GM12878 (cell line): ENCODE results near the gene C3. TPM values are rescaled to one million over a fixed set of nuclear protein-coding genes. Genes with fewer than 3 reads are reported as not detected.

ENCODE experiments used
- ATAC-seq: fragments of 200-7000 bp; cut with Tn5 transposase; 3 replicates; pipeline ENCODE4 v1.9.1; 2020; ENCODE audit warnings: mild to moderate bottlenecking, moderate library complexity
- BruUV-seq: library from RNA; stranded (reverse); fragments of 400-500 nt; replicated peaks from 2 replicates; lab custom pipeline; 2021; lab: Mats Ljungman, UMichigan
- CTCF ChIA-PET: fragments of 300-600 bp; sonication (Branson Sonifier 250); formaldehyde crosslinking; extraction: SDS; loops from one replicate; lab custom pipeline; 2021; ENCODE audit warnings: inconsistent platforms; lab: Yijun Ruan, JAX
- POLR2A ChIA-PET: fragments of 350-600 bp; formaldehyde crosslinking; extraction: SDS; loops from one replicate; lab custom pipeline; 2021; ENCODE audit warnings: inconsistent platforms; lab: Charles Lee
- RAD21 ChIA-PET: fragments of 300-600 bp; sonication (Branson Sonifier 250); formaldehyde crosslinking; loops from one replicate; lab custom pipeline; 2023; ENCODE audit warnings: antibody characterized with exemption; ENCODE audit not compliant: unreplicated experiment; lab: Charles Lee
- SMC1A ChIA-PET: fragments of 300-600 bp; sonication (Branson Sonifier 250); formaldehyde crosslinking; loops from one replicate; lab custom pipeline; 2023; ENCODE audit not compliant: unreplicated experiment, uncharacterized antibody; lab: Charles Lee
- DNase-seq: peaks from one replicate; pipeline ENCODE4 v3.0.0-alpha.2; 2011; ENCODE audit warnings: low read depth, low spot score
- FAIRE-seq: peaks from 3 replicates; lab custom pipeline; 2011; peaks lifted over from hg19 to GRCh38; lab: Jason Lieb, UNC
- H2AFZ ChIP-seq: 2 replicates; pipeline ENCODE4 v1.6.0; 2011; ENCODE audit warnings: low read depth, low read length, control low read depth; ENCODE audit not compliant: control insufficient read depth
- H3K27ac ChIP-seq: 2 replicates; pipeline ENCODE4 v1.5.1; 2011; ENCODE audit warnings: control low read depth; ENCODE audit not compliant: control insufficient read depth, insufficient read depth
- H3K27me3 ChIP-seq, 2 experiments: replicated peaks in 1 of 2; 2 replicates each; pipeline versions ENCODE4 v1.6.0 to v1.6.1; 2011; ENCODE audit warnings: low read length in 1 of 2; ENCODE audit not compliant: control insufficient read depth in 2 of 2, insufficient read depth in 2 of 2
- H3K36me3 ChIP-seq, 2 experiments: 2 replicates each; pipeline ENCODE4 v1.5.1; 2011; ENCODE audit warnings: low read length in 1 of 2; ENCODE audit not compliant: control insufficient read depth in 2 of 2, insufficient read depth in 2 of 2
- H3K4me1 ChIP-seq: 2 replicates; pipeline ENCODE4 v1.6.1; 2011; ENCODE audit warnings: mild to moderate bottlenecking, low read length, moderate library complexity, mixed read lengths; ENCODE audit not compliant: control insufficient read depth, insufficient read depth
- H3K4me2 ChIP-seq: 2 replicates; pipeline ENCODE4 v1.6.0; 2011; ENCODE audit warnings: control low read depth; ENCODE audit not compliant: control insufficient read depth, insufficient read depth
- H3K4me3 ChIP-seq: fragments of 200-600 bp; sonication (generic); 2 replicates; pipeline ENCODE4 v1.5.1; 2016
- H3K79me2 ChIP-seq: 2 replicates; pipeline ENCODE4 v1.6.0; 2011; ENCODE audit warnings: low read length; ENCODE audit not compliant: control insufficient read depth, insufficient read depth
- H3K9ac ChIP-seq: 2 replicates; pipeline ENCODE4 v1.8.0; 2011; ENCODE audit warnings: low read length, control low read depth, mixed read lengths; ENCODE audit not compliant: control insufficient read depth, insufficient read depth
- H3K9me3 ChIP-seq: replicated peaks from 3 replicates; pipeline ENCODE4 v1.5.1; 2011; ENCODE audit warnings: mild to moderate bottlenecking, low read length; ENCODE audit not compliant: control insufficient read depth, insufficient read depth
- H4K20me1 ChIP-seq: 2 replicates; pipeline ENCODE4 v1.6.0; 2011; ENCODE audit not compliant: control insufficient read depth, insufficient read depth
- BHLHE40 ChIP-seq, 2 experiments: fragments of 450-650 bp in 1 of 2; IDR thresholded peaks; 2 replicates each; pipeline ENCODE4 v1.6.1; 2011 to 2017; ENCODE audit warnings: low read depth in 2 of 2, borderline replicate concordance in 1 of 2, improper control_type of control experiment in 1 of 2, low read length in 1 of 2, mild to moderate bottlenecking in 1 of 2
- BMI1 ChIP-seq: fragments of 450-650 bp; IDR thresholded peaks from 2 replicates; pipeline ENCODE4 v1.6.1; 2016; ENCODE audit warnings: mild to moderate bottlenecking, moderate library complexity, borderline replicate concordance
- CBX3 ChIP-seq: fragments of 200-600 bp; sonication (generic); IDR thresholded peaks from 2 replicates; pipeline ENCODE4 v1.6.1; 2016; ENCODE audit warnings: low read depth, borderline replicate concordance
- CTCF ChIP-seq, 3 experiments: IDR thresholded peaks in 2 of 3; conservative IDR thresholded peaks in 1 of 3; 2 replicates each; pipeline ENCODE4 v1.5.1; 2011; ENCODE audit warnings: low read depth in 3 of 3, low read length in 3 of 3, mild to moderate bottlenecking in 3 of 3, control low read depth in 2 of 3, moderate library complexity in 2 of 3, inconsistent platforms in 1 of 3, mixed read lengths in 1 of 3; ENCODE audit not compliant: control insufficient read depth in 2 of 3, insufficient read depth in 1 of 3; ENCODE audit errors: extremely low read depth in 1 of 3
- EGR1 ChIP-seq, 2 experiments: IDR thresholded peaks; 1 replicate in 1 of 2; 2 replicates in 1 of 2; pipeline ENCODE4 v1.6.1; 2011 to 2012; ENCODE audit warnings: low read depth in 2 of 2, low read length in 2 of 2, borderline replicate concordance in 1 of 2, mild to moderate bottlenecking in 1 of 2, moderate library complexity in 1 of 2
- FOS ChIP-seq: IDR thresholded peaks from 3 replicates; pipeline ENCODE4 v1.6.1; 2011; ENCODE audit warnings: borderline replicate concordance; ENCODE audit not compliant: insufficient read length; ENCODE audit errors: extremely low read depth
- FOXM1 ChIP-seq: IDR thresholded peaks from 2 replicates; pipeline ENCODE4 v1.6.1; 2012; ENCODE audit warnings: low read depth, mild to moderate bottlenecking, inconsistent platforms, low read length, moderate library complexity
- KDM1A ChIP-seq: fragments of 200-600 bp; sonication (generic); IDR thresholded peaks from 2 replicates; pipeline ENCODE4 v1.6.1; 2016; ENCODE audit warnings: borderline replicate concordance
- PBX3 ChIP-seq: IDR thresholded peaks from 2 replicates; pipeline ENCODE4 v1.6.1; 2011; ENCODE audit warnings: mild to moderate bottlenecking, low read depth, low read length, moderate library complexity; ENCODE audit not compliant: insufficient replicate concordance
- RFX5 ChIP-seq: IDR thresholded peaks from 2 replicates; pipeline ENCODE4 v1.6.1; 2011; ENCODE audit warnings: low read depth, low read length, improper control_type of control experiment
- SIN3A ChIP-seq: IDR thresholded peaks from 2 replicates; pipeline ENCODE4 v1.6.1; 2012; ENCODE audit warnings: low read depth, low read length, improper control_type of control experiment
- SIX5 ChIP-seq: IDR thresholded peaks from 2 replicates; pipeline ENCODE4 v1.6.1; 2011; ENCODE audit warnings: mild to moderate bottlenecking, low read depth, low read length, moderate library complexity; ENCODE audit not compliant: severe bottlenecking
- SPI1 ChIP-seq: IDR thresholded peaks from 2 replicates; pipeline ENCODE4 v1.6.1; 2011; ENCODE audit warnings: low read depth, mild to moderate bottlenecking, low read length, moderate library complexity, borderline replicate concordance; ENCODE audit not compliant: insufficient read depth
- WRNIP1 ChIP-seq: IDR thresholded peaks from 2 replicates; pipeline ENCODE4 v1.6.1; 2011; ENCODE audit warnings: low read depth, low read length, improper control_type of control experiment, borderline replicate concordance
- WGBS: methylation state at CpG from one replicate; pipeline ENCODE4 v1.1.6; 2016; ENCODE audit warnings: low lambda C conversion rate; ENCODE audit not compliant: insufficient replicate concordance, insufficient coverage; ENCODE audit errors: missing lambda C conversion rate; 5-methylcytosine and 5-hydroxymethylcytosine counted together
- in situ Hi-C: fragments of 300-500 bp; cut with MboI; formaldehyde crosslinking; loops from 9 replicates; pipeline ENCODE4 v1.14.3; 2018; ENCODE audit warnings: mixed read lengths
- intact Hi-C: fragments of 100-400 bp; cut with micrococcal nuclease; formaldehyde crosslinking; loops from one replicate; pipeline ENCODE4 v1.14.2; 2022; ENCODE audit not compliant: unreplicated experiment
- polyA plus RNA-seq, 11 experiments: library from polyadenylated mRNA; depleted of rRNA in 4 of 11; unstranded in 6 of 11; stranded (reverse) in 5 of 11; fragments of >200 nt; fragmentation: Nextera tagmentation in 4 of 11; fragmentation: Illumina TruSeq in 1 of 11; extraction: Ambion mirVana in 4 of 11; extraction: Trizol in 1 of 11; gene quantifications; 1 replicate in 1 of 11; 2 replicates in 10 of 11; pipeline versions ENCODE4 v1.2.1 to v1.2.3, GENCODE V29; 2011 to 2016; ENCODE audit warnings: inconsistent platforms in 2 of 11, missing spikeins in 2 of 11, low read depth in 1 of 11
- total RNA-seq, 4 experiments: library from RNA; depleted of rRNA in 3 of 4; stranded (reverse); fragments of >200 nt in 3 of 4; fragmentation: Illumina TruSeq in 1 of 4; extraction: Trizol in 1 of 4; gene quantifications; 2 replicates each; pipeline versions ENCODE4 v1.2.1 to v1.2.3, GENCODE V29; 2013 to 2021

The C3 gene
- total and polyA plus RNA-seq, 10 of the 15 experiments (the other 5 are each of a cell fraction or from before 2014, with no cell fraction given), result 0.20 to 6.7 (median 0.72) TPM

GRCh38 chr19:6736169-6736916, 15.9 kb upstream of the C3 start:
- FAIRE-seq (peak; percentile 91), DNase-seq (peak; percentile 67), ATAC-seq (peak; percentile 50)
- H3K4me2 ChIP-seq, result peak overlapping the region; percentile 94
- ChIA-PET RAD21 (interaction anchor here (0.8 to 5.1 kb wide), 18 partner anchors 15 to 277 kb away, joined by 3 to 43 read pairs (median 4); partner anchors contain the start of genes SLC25A23, TNFSF14 and VAV1), SMC1A (interaction anchor here (0.8 to 4.0 kb wide), 22 partner anchors 8 to 219 kb away, joined by 3 to 37 read pairs (median 4); no protein-coding TSS in a partner anchor), CTCF (interaction anchor here (0.7 to 5.5 kb wide), 23 partner anchors 7 to 311 kb away, joined by 3 to 104 read pairs (median 5); partner anchors contain the start of genes C3, SH2D3A and VAV1), POLR2A (interaction anchor here (0.5 to 4.0 kb wide), 13 partner anchors 14 to 444 kb away, joined by 3 to 25 read pairs (median 4); partner anchors contain the start of genes SH2D3A, TNFSF14, TNFSF9 and VAV1)
- intact Hi-C loops, result loop anchor here (1.0 to 2.0 kb wide), 4 partner anchors 64 to 146 kb away; partner anchors contain the start of genes CD70 and TNFSF14
- WGBS, result 8% methylated on average over 25 of the region's 25 CpGs
- peak overlapping the region; percentile 90 for H2AFZ ChIP-seq
- H3K79me2 ChIP-seq, result peaks cover 39% of the 10 kb centered on the region
- H3K4me1 ChIP-seq, result peaks cover 29% of the 10 kb centered on the region
- H3K9ac ChIP-seq, result peak overlapping the region; percentile 96
- TSS peak; percentile 75 for BruUV-seq
- in situ Hi-C loops, result loop anchor here (5.0 kb wide), 2 partner anchors 126 to 219 kb away; no protein-coding TSS in a partner anchor
- no peaks in the 10 kb centered on the region for H3K27me3 ChIP-seq
- peak overlapping the region; percentile 100 for H3K4me3 ChIP-seq
- H4K20me1 ChIP-seq, result no peaks in the 10 kb centered on the region
- H3K36me3 ChIP-seq, result no peaks in the 10 kb centered on the region; a peak in 2 of 4 replicates
- peak overlapping the region; percentile 92 for H3K27ac ChIP-seq
- H3K9me3 ChIP-seq, result no peaks in the 10 kb centered on the region
- TF ChIP-seq FOXM1 (no peak), CBX3 (no peak), CTCF (IDR thresholded peaks at IDR 0.05 in 2 of 3, conservative IDR thresholded peaks at IDR 0.05 in 1 of 3; ENCODE audit: control insufficient read depth in 2 of 3, extremely low read depth in 1 of 3, insufficient read depth in 1 of 3, low read depth in 3 of 3, low read length in 3 of 3) (peak; percentile 74 to 80 (median 78)), KDM1A (no peak), SPI1 (no peak), FOS (no peak), SIX5 (no peak), WRNIP1 (0 out of 2 replicates have a peak, but pooled peaks have one; percentile 56), PBX3 (no peak), BHLHE40 (IDR thresholded peaks at IDR 0.05; ENCODE audit: borderline replicate concordance in 1 of 2, low read depth in 2 of 2, low read length in 1 of 2) (peak in 1 of 2 experiments; percentile 60; a peak in 2 of 4 replicates), EGR1 (IDR thresholded peaks at IDR 0.05; ENCODE audit: borderline replicate concordance in 1 of 2, low read depth in 2 of 2, low read length in 2 of 2) (no peak), BMI1 (no peak), SIN3A (peak; percentile 46; the same call in 1 of the 2 replicates), RFX5 (peak; percentile 54; the same call in 1 of the 2 replicates)
